ENCODE measurements around the gene GRPR. TPM values are rescaled to one million over a fixed set of nuclear protein-coding genes. Genes with fewer than 3 reads are reported as not detected.
A peak's percentile ranks its signal among the peaks of the same experiment; 100 is the strongest.

Gene GRPR
- total RNA-seq, 6 experiments from 2014 or later = not detected

- ATAC-seq = no peak
- Histone ChIP-seq H3K4me1 (no peaks in the 10 kb centered on the region), H3K27me3 (no peaks in the 10 kb centered on the region), H3K9me3 (no peaks in the 10 kb centered on the region), H3K4me3 (no peak overlapping the region), H3K36me3 (no peaks in the 10 kb centered on the region), H3K27ac (no peak overlapping the region)
- no peak for DNase-seq
- no peak for TF ChIP-seq POLR2A (IDR thresholded peaks at IDR 0.05)
- WGBS (ENCODE audit: insufficient coverage, low coverage, low lambda C conversion rate, missing lambda C conversion rate) = 50% methylated on average over 4 of the region's 4 CpGs
- intact Hi-C loops (cut with DNase I) = no loop called here
These were observed 22.7 kb upstream of the GRPR start for GRCh38 chrX:16100673-16101072.

- no peaks in the 10 kb centered on the region for H3K36me3 ChIP-seq
- no peak overlapping the region for H3K27ac ChIP-seq
- no peaks in the 10 kb centered on the region for H3K4me1 ChIP-seq
- no peaks in the 10 kb centered on the region for H3K27me3 ChIP-seq
- ATAC-seq (no peak), DNase-seq (no peak)
- WGBS (ENCODE audit: insufficient coverage, low coverage, low lambda C conversion rate, missing lambda C conversion rate) = 17% methylated on average over 2 of the region's 2 CpGs
- intact Hi-C loops (cut with DNase I) = no loop called here
- H3K4me3 ChIP-seq = no peak overlapping the region
- TF ChIP-seq CTCF (IDR thresholded peaks at IDR 0.05) (no peak), POLR2A (IDR thresholded peaks at IDR 0.05) (no peak)
- peaks cover 0 to 3% (median 0%) of the 10 kb centered on the region in 4 donors for H3K9me3 ChIP-seq
These were observed 21.8 kb upstream of the GRPR start for GRCh38 chrX:16101581-16101980.

GRCh38 chrX:16103625-16104024 is 19.7 kb upstream of the GRPR start:
- intact Hi-C loops (cut with DNase I) = no loop called here
- Histone ChIP-seq H3K27me3 (no peaks in the 10 kb centered on the region), H3K4me1 (no peaks in the 10 kb centered on the region), H3K36me3 (no peaks in the 10 kb centered on the region), H3K27ac (no peak overlapping the region), H3K9me3 (peaks cover 0 to 3% (median 0%) of the 10 kb centered on the region in 4 donors), H3K4me3 (no peak overlapping the region)
- no peak for DNase-seq
- whole genome bisulfite sequencing (ENCODE audit: insufficient coverage, low coverage, low lambda C conversion rate, missing lambda C conversion rate) = 74% methylated on average over 4 of the region's 4 CpGs
- TF ChIP-seq POLR2A (IDR thresholded peaks at IDR 0.05) (no peak), CTCF (IDR thresholded peaks at IDR 0.05) (no peak)
- no peak for ATAC-seq

- Histone ChIP-seq H3K4me3 (no peak overlapping the region), H3K27ac (no peak overlapping the region), H3K27me3 (no peaks in the 10 kb centered on the region), H3K9me3 (no peaks in the 10 kb centered on the region), H3K36me3 (no peaks in the 10 kb centered on the region), H3K4me1 (no peaks in the 10 kb centered on the region)
- DNase-seq (no peak), ATAC-seq (no peak)
- TF ChIP-seq CTCF (IDR thresholded peaks at IDR 0.05) = no peak
- no peak for TF ChIP-seq POLR2A (IDR thresholded peaks at IDR 0.05)
- whole genome bisulfite sequencing (ENCODE audit: insufficient coverage, low coverage, low lambda C conversion rate, missing lambda C conversion rate) = 0% methylated on average over 1 of the region's 2 CpGs
- intact Hi-C loops (cut with DNase I) = no loop called here
These were observed 10.9 kb upstream of the GRPR start for GRCh38 chrX:16112428-16112827.

GRCh38 chrX:16113978-16114565 is 9.3 kb upstream of the GRPR start:
- H3K36me3 ChIP-seq = no peaks in the 10 kb centered on the region
- H3K27me3 ChIP-seq = no peaks in the 10 kb centered on the region
- no peak for TF ChIP-seq CTCF (IDR thresholded peaks at IDR 0.05)
- H3K4me1 ChIP-seq = no peaks in the 10 kb centered on the region
- H3K27ac ChIP-seq = no peak overlapping the region
- H3K9me3 ChIP-seq = no peaks in the 10 kb centered on the region
- ATAC-seq (peak in 3 of 4 donors; percentile 20 to 42 (median 34)), DNase-seq (no peak)
- intact Hi-C loops (cut with DNase I) = no loop called here
- no peak overlapping the region for H3K4me3 ChIP-seq
- WGBS (ENCODE audit: insufficient coverage, low coverage, low lambda C conversion rate, missing lambda C conversion rate) = 29% methylated on average over 1 of the region's 1 CpG
